MM.1S (cell line): ENCODE measurements around the gene DCHS1.

ENCODE experiments used
- DNase-seq: peaks from one replicate; pipeline ENCODE4 v3.0.0-alpha.2; 2015
- H2AFZ ChIP-seq: fragments of 300-600 bp; sonication (generic); 2 replicates; pipeline ENCODE4 v1.6.0; 2016; ENCODE audit warnings: antibody characterized with exemption, low read length
- H3F3A ChIP-seq: fragments of 300-600 bp; sonication (generic); 2 replicates; pipeline ENCODE4 v1.6.1; 2016; ENCODE audit warnings: mild to moderate bottlenecking, antibody characterized with exemption, low read length, moderate library complexity, mixed read lengths; ENCODE audit not compliant: insufficient read depth
- H3K27ac ChIP-seq: fragments of 300-600 bp; sonication (generic); 2 replicates; pipeline ENCODE4 v1.5.1; 2016; ENCODE audit warnings: mild to moderate bottlenecking, low read length
- H3K27me3 ChIP-seq: fragments of 300-600 bp; sonication (generic); replicated peaks from 2 replicates; pipeline ENCODE4 v1.6.0; 2016; ENCODE audit warnings: low read length; ENCODE audit not compliant: insufficient read depth
- H3K36me3 ChIP-seq: fragments of 300-600 bp; sonication (generic); replicated peaks from 2 replicates; pipeline ENCODE4 v1.6.1; 2016; ENCODE audit warnings: mild to moderate bottlenecking, low read length, mixed read lengths; ENCODE audit not compliant: insufficient read depth
- H3K4me1 ChIP-seq: fragments of 300-600 bp; sonication (generic); 2 replicates; pipeline ENCODE4 v1.6.1; 2016; ENCODE audit warnings: low read length, mixed read lengths
- H3K4me2 ChIP-seq: fragments of 300-600 bp; sonication (generic); 2 replicates; pipeline ENCODE4 v1.6.0; 2016; ENCODE audit warnings: low read depth, low read length
- H3K4me3 ChIP-seq: fragments of 300-600 bp; sonication (generic); 2 replicates; pipeline ENCODE4 v1.5.1; 2016; ENCODE audit warnings: low read length, mixed read lengths
- H3K79me2 ChIP-seq: fragments of 300-600 bp; sonication (generic); 2 replicates; pipeline ENCODE4 v1.6.1; 2016; ENCODE audit warnings: mixed run types, low read length, mixed read lengths
- H3K9ac ChIP-seq: fragments of 300-600 bp; sonication (generic); 2 replicates; pipeline ENCODE4 v1.6.1; 2016; ENCODE audit warnings: low read length, mixed read lengths
- H3K9me2 ChIP-seq: fragments of 300-600 bp; sonication (generic); replicated peaks from 2 replicates; pipeline ENCODE4 v1.6.1; 2016; ENCODE audit warnings: mild to moderate bottlenecking, low read length, mixed read lengths; ENCODE audit not compliant: insufficient read depth
- H3K9me3 ChIP-seq: fragments of 300-600 bp; sonication (generic); replicated peaks from 2 replicates; pipeline ENCODE4 v1.6.1; 2016; ENCODE audit warnings: mild to moderate bottlenecking, low read length, mixed read lengths; ENCODE audit not compliant: insufficient read depth
- H4K20me1 ChIP-seq: fragments of 300-600 bp; sonication (generic); 2 replicates; pipeline ENCODE4 v1.6.1; 2016; ENCODE audit warnings: mild to moderate bottlenecking, low read length, moderate library complexity, mixed read lengths; ENCODE audit not compliant: insufficient read depth
- CTCF ChIP-seq: fragments of 300-600 bp; sonication (generic); IDR thresholded peaks from 2 replicates; pipeline ENCODE4 v1.5.1; 2016; ENCODE audit warnings: antibody characterized with exemption, low read length, mixed read lengths
- EZH2 ChIP-seq: fragments of 300-600 bp; sonication (generic); optimal IDR thresholded peaks from 2 replicates; pipeline ENCODE3; 2017; ENCODE audit warnings: low read depth, mild to moderate bottlenecking, antibody characterized with exemption, low read length, mixed read lengths
- EZH2phosphoT487 ChIP-seq: fragments of 300-600 bp; sonication (generic); IDR thresholded peaks from 2 replicates; pipeline ENCODE4 v1.6.1; 2018; ENCODE audit warnings: antibody characterized with exemption, low read length

DCHS1 gene

DNA sequence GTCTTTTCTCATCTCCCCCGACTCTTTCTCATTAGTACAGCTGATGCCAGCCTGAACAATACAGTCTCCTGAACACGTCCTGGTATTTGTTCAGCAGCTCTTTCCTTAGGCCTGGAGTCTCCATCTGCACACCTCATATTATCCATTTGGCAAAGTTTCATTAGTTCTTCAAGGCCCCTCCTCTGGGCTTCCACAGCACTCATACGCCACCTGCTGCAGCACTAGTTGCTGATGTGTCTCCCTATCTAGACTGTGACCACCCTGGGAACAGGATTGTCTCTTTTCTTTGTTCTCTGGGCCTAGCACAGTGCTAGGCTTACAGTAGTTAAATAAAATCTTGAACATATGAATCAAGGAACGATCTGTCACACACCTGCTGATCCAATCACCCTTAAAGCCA, 17.2 kb downstream of the DCHS1 start:
- no peak overlapping the region for H3K27ac ChIP-seq
- H2AFZ ChIP-seq = no peak overlapping the region
- no peaks in the 10 kb centered on the region for H3K79me2 ChIP-seq
- H3K9ac ChIP-seq = no peak overlapping the region
- H3K4me3 ChIP-seq = no peak overlapping the region
- no peaks in the 10 kb centered on the region for H3K27me3 ChIP-seq
- no peaks in the 10 kb centered on the region for H3K9me2 ChIP-seq
- H3F3A ChIP-seq = no peaks in the 10 kb centered on the region
- no peak overlapping the region for H3K4me2 ChIP-seq
- H3K9me3 ChIP-seq = no peaks in the 10 kb centered on the region
- no peaks in the 10 kb centered on the region for H3K4me1 ChIP-seq
- no peaks in the 10 kb centered on the region for H3K36me3 ChIP-seq
- no peak for TF ChIP-seq CTCF
- DNase-seq = no peak
- H4K20me1 ChIP-seq = no peaks in the 10 kb centered on the region

- no peak for TF ChIP-seq CTCF
- no peak for TF ChIP-seq EZH2phosphoT487
- no peak for TF ChIP-seq EZH2
- DNase-seq = no peak
Measured at GRCh38 chr11:6637871-6638270, 17.7 kb downstream of the DCHS1 start.

DNA sequence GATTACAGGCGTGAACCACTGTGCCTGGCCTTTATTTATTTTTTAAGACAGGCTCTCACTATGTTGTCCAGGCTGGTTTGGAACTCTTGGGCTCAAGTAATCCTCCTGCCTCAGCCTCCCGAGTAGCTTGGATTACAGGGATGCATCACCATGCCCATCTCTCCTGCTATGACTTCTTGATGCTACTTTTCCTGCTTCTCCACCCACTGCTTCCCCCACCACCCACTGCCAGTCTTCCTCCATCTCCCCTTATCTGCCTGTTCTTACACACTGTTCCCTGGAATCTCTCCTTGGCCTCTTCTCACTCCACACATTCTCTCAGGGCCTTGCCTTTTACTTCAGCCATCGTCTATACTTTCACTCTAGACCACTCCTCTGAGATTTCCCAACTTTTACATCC, 19.1 kb downstream of the DCHS1 start:
- H3K4me3 ChIP-seq = no peak overlapping the region
- no peaks in the 10 kb centered on the region for H3K27me3 ChIP-seq
- H2AFZ ChIP-seq = no peak overlapping the region
- H3K9ac ChIP-seq = no peak overlapping the region
- no peak overlapping the region for H3K4me2 ChIP-seq
- no peak for TF ChIP-seq EZH2
- TF ChIP-seq EZH2phosphoT487 = no peak
- TF ChIP-seq CTCF = no peak
- no peaks in the 10 kb centered on the region for H3K36me3 ChIP-seq
- H3K4me1 ChIP-seq = no peaks in the 10 kb centered on the region
- H4K20me1 ChIP-seq = no peaks in the 10 kb centered on the region
- H3K79me2 ChIP-seq = no peaks in the 10 kb centered on the region
- no peak overlapping the region for H3K27ac ChIP-seq
- no peaks in the 10 kb centered on the region for H3K9me2 ChIP-seq
- no peak for DNase-seq
- no peaks in the 10 kb centered on the region for H3K9me3 ChIP-seq
- H3F3A ChIP-seq = no peaks in the 10 kb centered on the region

More at GRCh38 chr11:6637871-6638270, 17.7 kb downstream of the DCHS1 start:
- Histone ChIP-seq H3K9me2 (no peaks in the 10 kb centered on the region), H3K4me2 (no peak overlapping the region), H4K20me1 (no peaks in the 10 kb centered on the region), H3K36me3 (no peaks in the 10 kb centered on the region), H3K27ac (no peak overlapping the region), H3K9ac (no peak overlapping the region), H3F3A (no peaks in the 10 kb centered on the region), H3K9me3 (no peaks in the 10 kb centered on the region), H3K27me3 (no peaks in the 10 kb centered on the region), H2AFZ (no peak overlapping the region), H3K4me3 (no peak overlapping the region), H3K4me1 (no peaks in the 10 kb centered on the region), H3K79me2 (no peaks in the 10 kb centered on the region)
